Measurements from ENCODE around the gene ERCC1. TPM values are rescaled to one million over a fixed set of nuclear protein-coding genes. Genes with fewer than 3 reads are reported as not detected.

ERCC1 gene
- total RNA-seq, 1 experiment from 2014 or later = 121 TPM

- peak; percentile 95 for DNase-seq (ENCODE audit: low read depth)
Observed at GRCh38 chr19:45405435-45406225, 18.1 kb downstream of the ERCC1 start.

- DNase-seq (ENCODE audit: low read depth) = peak; percentile 65
Observed at GRCh38 chr19:45404557-45405434, 18.9 kb downstream of the ERCC1 start, which contains the start of gene PPP1R13L. TSS of gene PPP1R13L (minus strand) at chr19:45405069. CDS start at chr19:45398318, 6,751 bp downstream.

GRCh38 chr19:45403781-45404556 lies 19.7 kb downstream of the ERCC1 start:
- peak; percentile 43 for DNase-seq (ENCODE audit: low read depth)

- DNase-seq (ENCODE audit: low read depth) = no peak
Observed at GRCh38 chr19:45403272-45403671, 20.4 kb downstream of the ERCC1 start.

- peak; percentile 39 for DNase-seq (ENCODE audit: low read depth)
Observed at GRCh38 chr19:45402298-45403061, 21.2 kb downstream of the ERCC1 start.

- DNase-seq (ENCODE audit: low read depth) = no peak
Observed at GRCh38 chr19:45401815-45402214, 21.9 kb downstream of the ERCC1 start.

GRCh38 chr19:45400192-45400591 lies 23.5 kb downstream of the ERCC1 start:
- DNase-seq (ENCODE audit: low read depth) = no peak

GRCh38 chr19:45395821-45396617 lies 27.7 kb downstream of the ERCC1 start:
- no peak for DNase-seq (ENCODE audit: low read depth)

- DNase-seq (ENCODE audit: low read depth) = no peak
Observed at GRCh38 chr19:45391871-45392665, 31.6 kb downstream of the ERCC1 start.

GRCh38 chr19:45391346-45391745 lies 32.4 kb downstream of the ERCC1 start:
- peak; percentile 54 for DNase-seq (ENCODE audit: low read depth)

GRCh38 chr19:45385392-45386221 lies 38.1 kb downstream of the ERCC1 start:
- DNase-seq (ENCODE audit: low read depth) = no peak

GRCh38 chr19:45382426-45382825 lies 41.3 kb downstream of the ERCC1 start:
- no peak for DNase-seq (ENCODE audit: low read depth)

GRCh38 chr19:45380107-45380506 lies 43.6 kb downstream of the ERCC1 start:
- DNase-seq (ENCODE audit: low read depth) = no peak

- peak; percentile 93 for DNase-seq (ENCODE audit: low read depth)
Observed at GRCh38 chr19:45376045-45376724, 47.5 kb downstream of the ERCC1 start.

- DNase-seq (ENCODE audit: low read depth) = peak; percentile 99
Observed at GRCh38 chr19:45370410-45371204, 53.1 kb downstream of the ERCC1 start, which contains the start of gene ERCC2. TSS of gene ERCC2 (minus strand) at chr19:45370573. CDS start at chr19:45370540, 33 bp downstream.

GRCh38 chr19:45368737-45369340 lies 54.9 kb downstream of the ERCC1 start:
- no peak for DNase-seq (ENCODE audit: low read depth)
